GM23248 (cell line): ENCODE data around the gene MYL7. TPM values are rescaled to one million over a fixed set of nuclear protein-coding genes. Genes with fewer than 3 reads are reported as not detected.
A peak's percentile ranks its signal among the peaks of the same experiment; 100 is the strongest.

Experiments
- DNase-seq: peaks from one replicate; pipeline ENCODE4 v3.0.0-alpha.2; 2015
- H2AFZ ChIP-seq: fragments of 200-600 bp; sonication (generic); 2 replicates; pipeline ENCODE4 v1.6.1; 2016; ENCODE audit warnings: antibody characterized with exemption
- H3F3A ChIP-seq: fragments of 200-600 bp; sonication (generic); 2 replicates; pipeline ENCODE4 v1.6.1; 2016; ENCODE audit warnings: mild to moderate bottlenecking, antibody characterized with exemption, mixed run types; ENCODE audit not compliant: insufficient read depth
- H3K27ac ChIP-seq: fragments of 200-600 bp; sonication (generic); 2 replicates; pipeline ENCODE4 v1.5.1; 2016; ENCODE audit warnings: mild to moderate bottlenecking
- H3K27me3 ChIP-seq: fragments of 200-600 bp; sonication (generic); replicated peaks from 2 replicates; pipeline ENCODE4 v1.6.1; 2016; ENCODE audit warnings: mild to moderate bottlenecking; ENCODE audit not compliant: insufficient read depth
- H3K36me3 ChIP-seq: fragments of 200-600 bp; sonication (generic); 2 replicates; pipeline ENCODE4 v1.6.1; 2016; ENCODE audit warnings: low read depth, mild to moderate bottlenecking
- H3K4me1 ChIP-seq: fragments of 200-600 bp; sonication (generic); 2 replicates; pipeline ENCODE4 v1.6.1; 2016; ENCODE audit warnings: mild to moderate bottlenecking; ENCODE audit not compliant: insufficient read depth
- H3K4me2 ChIP-seq: fragments of 200-600 bp; sonication (generic); one replicate; pipeline ENCODE4 v1.6.1; 2016; ENCODE audit warnings: mild to moderate bottlenecking; ENCODE audit not compliant: unreplicated experiment
- H3K4me3 ChIP-seq: fragments of 200-600 bp; sonication (generic); 2 replicates; pipeline ENCODE4 v1.5.1; 2016; ENCODE audit warnings: mild to moderate bottlenecking
- H3K79me2 ChIP-seq: fragments of 200-600 bp; sonication (generic); 2 replicates; pipeline ENCODE4 v1.6.1; 2016; ENCODE audit warnings: mild to moderate bottlenecking; ENCODE audit not compliant: insufficient read depth
- H3K9ac ChIP-seq: fragments of 200-600 bp; sonication (generic); 2 replicates; pipeline ENCODE4 v1.6.1; 2016; ENCODE audit warnings: mild to moderate bottlenecking
- H3K9me2 ChIP-seq: fragments of 200-600 bp; sonication (generic); 2 replicates; pipeline ENCODE4 v1.6.1; 2016; ENCODE audit warnings: mixed run types, mild to moderate bottlenecking, moderate library complexity; ENCODE audit not compliant: insufficient read depth
- H3K9me3 ChIP-seq: fragments of 200-600 bp; sonication (generic); one replicate; pipeline ENCODE4 v1.6.1; 2017; ENCODE audit warnings: low read depth
- H4K20me1 ChIP-seq: fragments of 200-600 bp; sonication (generic); 2 replicates; pipeline ENCODE4 v1.6.0; 2016; ENCODE audit not compliant: insufficient read depth
- EZH2 ChIP-seq: fragments of 200-600 bp; sonication (generic); IDR thresholded peaks from 2 replicates; pipeline ENCODE4 v1.6.1; 2018; ENCODE audit warnings: antibody characterized with exemption, mild to moderate bottlenecking; ENCODE audit not compliant: insufficient read depth, poor library complexity, severe bottlenecking
- EZH2phosphoT487 ChIP-seq: fragments of 200-600 bp; sonication (generic); IDR thresholded peaks from 2 replicates; pipeline ENCODE4 v1.6.1; 2018; ENCODE audit warnings: antibody characterized with exemption, moderate library complexity, mild to moderate bottlenecking, low read depth; ENCODE audit not compliant: insufficient read depth
- WGBS, 2 experiments: methylation state at CpG; one replicate each; pipeline ENCODE4 v1.1.6; 2015 to 2017; ENCODE audit warnings: low lambda C conversion rate in 2 of 2, low coverage in 1 of 2; ENCODE audit errors: missing lambda C conversion rate in 2 of 2; 5-methylcytosine and 5-hydroxymethylcytosine counted together
- in situ Hi-C: fragments of 300-500 bp; cut with MboI; formaldehyde crosslinking; loops from 2 replicates; pipeline ENCODE4 v1.15.0; 2020
- polyA plus RNA-seq: library from polyadenylated mRNA; unstranded; fragments of >200 nt; fragmentation: Nextera tagmentation; extraction: Ambion mirVana; gene quantifications from 2 replicates; pipeline ENCODE4 v1.2.1, GENCODE V29; 2016
- total RNA-seq: library from RNA; depleted of rRNA; stranded (reverse); fragments of >200 nt; shearing (Covaris generic); gene quantifications from 2 replicates; pipeline ENCODE4 v1.2.3, GENCODE V29; 2014

The MYL7 gene
- total and polyA plus RNA-seq, 2 experiments from 2014 or later: not detected

GRCh38 chr7:44147026-44147991 is 6.2 kb upstream of the MYL7 start:
- no peak overlapping the region for H3K9ac ChIP-seq
- 76 to 83% methylated on average over 29 to 33 of the region's 33 CpGs for WGBS, 2 experiments
- H2AFZ ChIP-seq: no peak overlapping the region
- H4K20me1 ChIP-seq: no peaks in the 10 kb centered on the region
- H3K4me1 ChIP-seq: no peaks in the 10 kb centered on the region
- H3K27ac ChIP-seq: no peak overlapping the region
- H3K36me3 ChIP-seq: no peaks in the 10 kb centered on the region
- no peak overlapping the region for H3K4me3 ChIP-seq
- H3K9me3 ChIP-seq: no peaks in the 10 kb centered on the region
- no peaks in the 10 kb centered on the region for H3K9me2 ChIP-seq
- in situ Hi-C loops: no loop called here
- H3K79me2 ChIP-seq: no peaks in the 10 kb centered on the region
- 0 out of 2 replicates have a peak, but pooled peaks cover 11% of the 10 kb centered on the region for H3F3A ChIP-seq
- TF ChIP-seq EZH2phosphoT487: no peak
- H3K4me2 ChIP-seq: no peak overlapping the region
- no peak for DNase-seq
- no peaks in the 10 kb centered on the region for H3K27me3 ChIP-seq

GRCh38 chr7:44145969-44146911 is 5.1 kb upstream of the MYL7 start:
- H3K4me1 ChIP-seq: no peaks in the 10 kb centered on the region
- peak overlapping the region; percentile 61 for H3K4me3 ChIP-seq
- H3K36me3 ChIP-seq: no peaks in the 10 kb centered on the region
- TF ChIP-seq EZH2 (no peak), EZH2phosphoT487 (no peak)
- peak overlapping the region; percentile 74 for H3K4me2 ChIP-seq
- no peak overlapping the region for H3K27ac ChIP-seq
- H3F3A ChIP-seq: 0 out of 2 replicates have a peak, but pooled peaks cover 11% of the 10 kb centered on the region
- in situ Hi-C loops: no loop called here
- H3K27me3 ChIP-seq: no peaks in the 10 kb centered on the region
- H3K9me2 ChIP-seq: no peaks in the 10 kb centered on the region
- H3K79me2 ChIP-seq: no peaks in the 10 kb centered on the region
- H2AFZ ChIP-seq: peak overlapping the region; percentile 73; the same call in 1 of the 2 replicates
- no peaks in the 10 kb centered on the region for H4K20me1 ChIP-seq
- peak; percentile 71 for DNase-seq
- no peaks in the 10 kb centered on the region for H3K9me3 ChIP-seq
- 16 to 19% methylated on average over 40 to 65 of the region's 65 CpGs for WGBS, 2 experiments
- no peak overlapping the region for H3K9ac ChIP-seq

GRCh38 chr7:44145479-44145968 is 4.4 kb upstream of the MYL7 start:
- no peaks in the 10 kb centered on the region for H3K9me3 ChIP-seq
- H3K27ac ChIP-seq: no peak overlapping the region
- no peaks in the 10 kb centered on the region for H3K79me2 ChIP-seq
- H2AFZ ChIP-seq: peak overlapping the region; percentile 73; the same call in 1 of the 2 replicates
- TF ChIP-seq EZH2phosphoT487: no peak
- TF ChIP-seq EZH2: no peak
- H3K9me2 ChIP-seq: no peaks in the 10 kb centered on the region
- in situ Hi-C loops: no loop called here
- H3K36me3 ChIP-seq: no peaks in the 10 kb centered on the region
- peak overlapping the region; percentile 74 for H3K4me2 ChIP-seq
- no peaks in the 10 kb centered on the region for H4K20me1 ChIP-seq
- WGBS, 2 experiments: 35 to 39% methylated on average over 45 to 50 of the region's 53 CpGs
- H3K27me3 ChIP-seq: no peaks in the 10 kb centered on the region
- no peak overlapping the region for H3K9ac ChIP-seq
- peak overlapping the region; percentile 61 for H3K4me3 ChIP-seq
- no peaks in the 10 kb centered on the region for H3K4me1 ChIP-seq
- 0 out of 2 replicates have a peak, but pooled peaks cover 11% of the 10 kb centered on the region for H3F3A ChIP-seq
- DNase-seq: no peak

GRCh38 chr7:44144968-44145478 is 3.9 kb upstream of the MYL7 start:
- no peaks in the 10 kb centered on the region for H3K27me3 ChIP-seq
- no peak overlapping the region for H2AFZ ChIP-seq
- no peak for TF ChIP-seq EZH2
- no peak for TF ChIP-seq EZH2phosphoT487
- H3K4me1 ChIP-seq: no peaks in the 10 kb centered on the region
- in situ Hi-C loops: no loop called here
- no peak for DNase-seq
- H4K20me1 ChIP-seq: no peaks in the 10 kb centered on the region
- H3K4me2 ChIP-seq: no peak overlapping the region
- no peaks in the 10 kb centered on the region for H3K9me3 ChIP-seq
- no peak overlapping the region for H3K27ac ChIP-seq
- 0 out of 2 replicates have a peak, but pooled peaks cover 11% of the 10 kb centered on the region for H3F3A ChIP-seq
- H3K4me3 ChIP-seq: no peak overlapping the region
- no peaks in the 10 kb centered on the region for H3K79me2 ChIP-seq
- H3K9me2 ChIP-seq: no peaks in the 10 kb centered on the region
- 92 to 93% methylated on average over 26 to 30 of the region's 31 CpGs for WGBS, 2 experiments
- no peak overlapping the region for H3K9ac ChIP-seq
- no peaks in the 10 kb centered on the region for H3K36me3 ChIP-seq
